Peyer's patch (tissue), 4 donors: ENCODE data around the gene FBXO24.

Experiments used
- CTCF ChIP-seq, 6 experiments: fragments of 450-650 bp in 4 of 6; fragments of 200-600 bp in 2 of 6; sonication (generic) in 1 of 6; IDR thresholded peaks; one replicate each; pipeline ENCODE4 v1.5.1; 2017 to 2019; ENCODE audit warnings: antibody characterized with exemption in 6 of 6, mild to moderate bottlenecking in 3 of 6, moderate library complexity in 1 of 6
- POLR2A ChIP-seq, 2 donors: fragments of 450-650 bp; IDR thresholded peaks; one replicate each; pipeline ENCODE4 v1.5.1; 2017; ENCODE audit warnings: antibody characterized with exemption in 2 of 2, mild to moderate bottlenecking in 2 of 2, moderate library complexity in 2 of 2

GRCh38 chr7:100582650-100583049, 3.5 kb upstream of the FBXO24 start:
- TF ChIP-seq CTCF (IDR thresholded peaks at IDR 0.05): no peak
- no peak for TF ChIP-seq POLR2A (IDR thresholded peaks at IDR 0.05)
